GM23338 (cell line): Measurements from ENCODE around the gene PGM1. TPM values are rescaled to one million over a fixed set of nuclear protein-coding genes. Genes with fewer than 3 reads are reported as not detected.

Experiments used
- ATAC-seq: fragments of 200-7000 bp; cut with Tn5 transposase; 3 replicates; pipeline ENCODE4 v1.9.1; 2020
- DNase-seq: peaks from one replicate; pipeline ENCODE4 v3.0.0-alpha.2; 2015; ENCODE audit warnings: low spot score
- H2AFZ ChIP-seq: fragments of 200-600 bp; sonication (generic); 2 replicates; pipeline ENCODE4 v1.8.0; 2016; ENCODE audit warnings: antibody characterized with exemption, mild to moderate bottlenecking, moderate library complexity
- H3F3A ChIP-seq: fragments of 200-600 bp; sonication (generic); replicated peaks from 2 replicates; pipeline ENCODE4 v1.8.0; 2017; ENCODE audit warnings: antibody characterized with exemption, mixed run types, low read depth
- H3K27ac ChIP-seq: fragments of 200-600 bp; sonication (generic); 2 replicates; pipeline ENCODE4 v1.6.1; 2016; ENCODE audit warnings: low read depth
- H3K27me3 ChIP-seq: fragments of 200-600 bp; sonication (generic); 2 replicates; pipeline ENCODE4 v1.8.0; 2016; ENCODE audit warnings: mild to moderate bottlenecking, mixed run types, moderate library complexity; ENCODE audit not compliant: insufficient read depth
- H3K36me3 ChIP-seq: fragments of 200-600 bp; sonication (generic); 2 replicates; pipeline ENCODE4 v1.8.0; 2016; ENCODE audit warnings: mild to moderate bottlenecking; ENCODE audit not compliant: insufficient read depth
- H3K4me1 ChIP-seq: fragments of 200-600 bp; sonication (generic); 2 replicates; pipeline ENCODE4 v1.8.0; 2016; ENCODE audit warnings: mild to moderate bottlenecking, moderate library complexity; ENCODE audit not compliant: insufficient read depth
- H3K4me2 ChIP-seq: fragments of 200-600 bp; sonication (generic); 2 replicates; pipeline ENCODE4 v1.7.1; 2017; ENCODE audit warnings: mixed run types
- H3K4me3 ChIP-seq: fragments of 200-600 bp; sonication (generic); 2 replicates; pipeline ENCODE4 v1.6.1; 2016; ENCODE audit warnings: mixed run types
- H3K79me2 ChIP-seq: fragments of 200-600 bp; sonication (generic); replicated peaks from 2 replicates; pipeline ENCODE4 v1.8.0; 2017; ENCODE audit warnings: mild to moderate bottlenecking; ENCODE audit not compliant: insufficient read depth
- H3K9me2 ChIP-seq: fragments of 200-600 bp; sonication (generic); 2 replicates; pipeline ENCODE4 v1.8.0; 2017; ENCODE audit not compliant: insufficient read depth
- H4K20me1 ChIP-seq: fragments of 200-600 bp; sonication (generic); replicated peaks from 2 replicates; pipeline ENCODE4 v1.8.0; 2017; ENCODE audit warnings: mild to moderate bottlenecking; ENCODE audit not compliant: insufficient read depth
- H3K27ac Mint-ChIP-seq: 2 replicates; pipeline ENCODE4 v1.8.0; 2020; ENCODE audit warnings: inconsistent platforms, mild to moderate bottlenecking, moderate library complexity, mixed read lengths
- H3K27me3 Mint-ChIP-seq: 3 replicates; pipeline ENCODE4 v1.8.0; 2022; ENCODE audit warnings: low read depth, mild to moderate bottlenecking, moderate library complexity, mixed read lengths, inconsistent platforms; ENCODE audit not compliant: insufficient read depth, poor library complexity
- H3K36me3 Mint-ChIP-seq: 3 replicates; pipeline ENCODE4 v1.8.0; 2021; ENCODE audit warnings: low read depth, mild to moderate bottlenecking, inconsistent platforms, moderate library complexity, mixed read lengths
- H3K4me1 Mint-ChIP-seq: 3 replicates; pipeline ENCODE4 v1.8.0; 2020; ENCODE audit warnings: mild to moderate bottlenecking, inconsistent platforms, mixed read lengths
- H3K4me3 Mint-ChIP-seq: 3 replicates; pipeline ENCODE4 v1.8.0; 2021; ENCODE audit warnings: moderate library complexity, mild to moderate bottlenecking, inconsistent platforms, mixed read lengths
- H3K9me3 Mint-ChIP-seq: 3 replicates; pipeline ENCODE4 v1.8.0; 2020; ENCODE audit warnings: moderate library complexity, mild to moderate bottlenecking, inconsistent platforms, mixed read lengths
- CREB1 ChIP-seq: fragments of 250-450 bp; sonication (Bioruptor Pico); IDR thresholded peaks from 2 replicates; pipeline ENCODE4 v1.5.0; 2020; ENCODE audit warnings: low read depth, mild to moderate bottlenecking, moderate library complexity
- EZH2 ChIP-seq: fragments of 200-600 bp; sonication (generic); IDR thresholded peaks from one replicate; pipeline ENCODE4 v1.8.0; 2017; ENCODE audit warnings: antibody characterized with exemption, mild to moderate bottlenecking, low read depth; ENCODE audit not compliant: unreplicated experiment
- EZH2phosphoT487 ChIP-seq: fragments of 200-600 bp; sonication (generic); IDR thresholded peaks from one replicate; pipeline ENCODE4 v1.8.1; 2018; ENCODE audit warnings: antibody characterized with exemption; ENCODE audit not compliant: unreplicated experiment
- JUNB ChIP-seq: IDR thresholded peaks from one replicate; pipeline ENCODE4 v1.6.1; 2016; ENCODE audit warnings: antibody characterized with exemption; ENCODE audit not compliant: unreplicated experiment
- NANOG ChIP-seq: IDR thresholded peaks from 2 replicates; pipeline ENCODE4 v1.6.1; 2016; ENCODE audit warnings: antibody characterized with exemption, borderline replicate concordance
- POLR2AphosphoS5 ChIP-seq: IDR thresholded peaks from 2 replicates; pipeline ENCODE4 v1.6.1; 2016; ENCODE audit warnings: antibody characterized with exemption, low read depth
- STAT1 ChIP-seq: IDR thresholded peaks from one replicate; pipeline ENCODE4 v1.6.1; 2016; ENCODE audit warnings: antibody characterized with exemption; ENCODE audit not compliant: unreplicated experiment
- ZNF114 ChIP-seq: fragments of 250-450 bp; sonication (Bioruptor Pico); IDR thresholded peaks from 2 replicates; pipeline ENCODE4 v1.5.0; 2020; ENCODE audit warnings: mild to moderate bottlenecking, moderate library complexity
- ZNF331 ChIP-seq: fragments of 250-450 bp; sonication (Bioruptor Pico); IDR thresholded peaks from 2 replicates; pipeline ENCODE4 v1.5.0; 2020; ENCODE audit warnings: low read depth, mild to moderate bottlenecking, moderate library complexity
- polyA plus RNA-seq: library from polyadenylated mRNA; unstranded; fragments of >200 nt; fragmentation: Nextera tagmentation; extraction: Ambion mirVana; gene quantifications from 2 replicates; pipeline ENCODE4 v1.2.1, GENCODE V29; 2016
- total RNA-seq: library from RNA; depleted of rRNA; stranded (reverse); fragments of >200 nt; shearing (Covaris generic); gene quantifications from 2 replicates; pipeline ENCODE4 v1.2.3, GENCODE V29; 2014
- TF ChIP-seq, protein P1 (sequence below): IDR thresholded peaks from one replicate; pipeline ENCODE4 v1.6.1; 2018; ENCODE audit warnings: antibody characterized with exemption; ENCODE audit not compliant: unreplicated experiment
- TF ChIP-seq, protein P2 (sequence below): IDR thresholded peaks from 2 replicates; pipeline ENCODE4 v1.6.1; 2016; ENCODE audit warnings: antibody characterized with exemption
- TF ChIP-seq, protein P3 (sequence below): fragments of 250-450 bp; sonication (Bioruptor Pico); IDR thresholded peaks from 2 replicates; pipeline ENCODE4 v1.5.0; 2020; ENCODE audit warnings: mild to moderate bottlenecking, moderate library complexity
- TF ChIP-seq, protein P4 (sequence below), 2 experiments: fragments of 200-600 bp in 1 of 2; sonication (generic) in 1 of 2; conservative IDR thresholded peaks; 2 replicates each; pipeline versions ENCODE4 v1.5.1 to v1.6.1; 2016 to 2017; ENCODE audit warnings: antibody characterized with exemption in 2 of 2, low read depth in 2 of 2, mild to moderate bottlenecking in 2 of 2, moderate library complexity in 1 of 2

The PGM1 gene
- total and polyA plus RNA-seq, 2 experiments from 2014 or later, result 20.9 to 71.9 TPM

DNA sequence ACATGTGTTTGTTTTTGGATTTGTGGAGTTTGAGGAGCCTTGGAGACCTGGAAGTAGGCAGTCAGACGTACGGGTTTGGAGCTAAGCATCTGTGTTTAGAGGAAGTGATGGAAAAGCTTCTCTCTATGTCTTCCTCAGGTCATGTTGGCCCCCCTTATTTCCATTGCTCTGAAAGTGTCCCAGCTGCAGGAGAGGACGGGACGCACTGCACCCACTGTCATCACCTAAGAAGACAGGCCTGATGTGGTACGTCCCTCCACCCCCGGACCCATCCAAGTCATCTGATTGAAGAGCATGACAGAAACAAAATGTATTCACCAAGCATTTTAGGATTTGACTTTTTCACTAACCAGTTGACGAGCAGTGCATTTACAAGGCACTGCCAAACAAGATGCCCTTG is 66.2 kb downstream of the PGM1 start:
- Histone ChIP-seq H3K4me1 (no peaks in the 10 kb centered on the region; the same call in 1 of the 2 replicates), H3K27me3 (no peaks in the 10 kb centered on the region), H3K4me2 (no peak overlapping the region), H3K79me2 (no peaks in the 10 kb centered on the region), H3K27ac (no peak overlapping the region), H3K36me3 (no peaks in the 10 kb centered on the region; the same call in 1 of the 2 replicates), H4K20me1 (no peaks in the 10 kb centered on the region), H3K9me2 (no peaks in the 10 kb centered on the region), H2AFZ (no peak overlapping the region), H3F3A (0 out of 2 replicates have a peak, but pooled peaks cover 5% of the 10 kb centered on the region), H3K4me3 (no peak overlapping the region)
- TF ChIP-seq, protein P1, sequence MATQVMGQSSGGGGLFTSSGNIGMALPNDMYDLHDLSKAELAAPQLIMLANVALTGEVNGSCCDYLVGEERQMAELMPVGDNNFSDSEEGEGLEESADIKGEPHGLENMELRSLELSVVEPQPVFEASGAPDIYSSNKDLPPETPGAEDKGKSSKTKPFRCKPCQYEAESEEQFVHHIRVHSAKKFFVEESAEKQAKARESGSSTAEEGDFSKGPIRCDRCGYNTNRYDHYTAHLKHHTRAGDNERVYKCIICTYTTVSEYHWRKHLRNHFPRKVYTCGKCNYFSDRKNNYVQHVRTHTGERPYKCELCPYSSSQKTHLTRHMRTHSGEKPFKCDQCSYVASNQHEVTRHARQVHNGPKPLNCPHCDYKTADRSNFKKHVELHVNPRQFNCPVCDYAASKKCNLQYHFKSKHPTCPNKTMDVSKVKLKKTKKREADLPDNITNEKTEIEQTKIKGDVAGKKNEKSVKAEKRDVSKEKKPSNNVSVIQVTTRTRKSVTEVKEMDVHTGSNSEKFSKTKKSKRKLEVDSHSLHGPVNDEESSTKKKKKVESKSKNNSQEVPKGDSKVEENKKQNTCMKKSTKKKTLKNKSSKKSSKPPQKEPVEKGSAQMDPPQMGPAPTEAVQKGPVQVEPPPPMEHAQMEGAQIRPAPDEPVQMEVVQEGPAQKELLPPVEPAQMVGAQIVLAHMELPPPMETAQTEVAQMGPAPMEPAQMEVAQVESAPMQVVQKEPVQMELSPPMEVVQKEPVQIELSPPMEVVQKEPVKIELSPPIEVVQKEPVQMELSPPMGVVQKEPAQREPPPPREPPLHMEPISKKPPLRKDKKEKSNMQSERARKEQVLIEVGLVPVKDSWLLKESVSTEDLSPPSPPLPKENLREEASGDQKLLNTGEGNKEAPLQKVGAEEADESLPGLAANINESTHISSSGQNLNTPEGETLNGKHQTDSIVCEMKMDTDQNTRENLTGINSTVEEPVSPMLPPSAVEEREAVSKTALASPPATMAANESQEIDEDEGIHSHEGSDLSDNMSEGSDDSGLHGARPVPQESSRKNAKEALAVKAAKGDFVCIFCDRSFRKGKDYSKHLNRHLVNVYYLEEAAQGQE, result no peak
- TF ChIP-seq ZNF331 (CRISPR knock-in tag) (no peak), POLR2AphosphoS5 (no peak), EZH2phosphoT487 (no peak), JUNB (no peak), ZNF114 (CRISPR knock-in tag) (no peak), NANOG (no peak), EZH2 (no peak), CREB1 (no peak), STAT1 (no peak)
- TF ChIP-seq, protein P2, sequence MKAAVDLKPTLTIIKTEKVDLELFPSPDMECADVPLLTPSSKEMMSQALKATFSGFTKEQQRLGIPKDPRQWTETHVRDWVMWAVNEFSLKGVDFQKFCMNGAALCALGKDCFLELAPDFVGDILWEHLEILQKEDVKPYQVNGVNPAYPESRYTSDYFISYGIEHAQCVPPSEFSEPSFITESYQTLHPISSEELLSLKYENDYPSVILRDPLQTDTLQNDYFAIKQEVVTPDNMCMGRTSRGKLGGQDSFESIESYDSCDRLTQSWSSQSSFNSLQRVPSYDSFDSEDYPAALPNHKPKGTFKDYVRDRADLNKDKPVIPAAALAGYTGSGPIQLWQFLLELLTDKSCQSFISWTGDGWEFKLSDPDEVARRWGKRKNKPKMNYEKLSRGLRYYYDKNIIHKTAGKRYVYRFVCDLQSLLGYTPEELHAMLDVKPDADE, result no peak
- TF ChIP-seq, protein P3, sequence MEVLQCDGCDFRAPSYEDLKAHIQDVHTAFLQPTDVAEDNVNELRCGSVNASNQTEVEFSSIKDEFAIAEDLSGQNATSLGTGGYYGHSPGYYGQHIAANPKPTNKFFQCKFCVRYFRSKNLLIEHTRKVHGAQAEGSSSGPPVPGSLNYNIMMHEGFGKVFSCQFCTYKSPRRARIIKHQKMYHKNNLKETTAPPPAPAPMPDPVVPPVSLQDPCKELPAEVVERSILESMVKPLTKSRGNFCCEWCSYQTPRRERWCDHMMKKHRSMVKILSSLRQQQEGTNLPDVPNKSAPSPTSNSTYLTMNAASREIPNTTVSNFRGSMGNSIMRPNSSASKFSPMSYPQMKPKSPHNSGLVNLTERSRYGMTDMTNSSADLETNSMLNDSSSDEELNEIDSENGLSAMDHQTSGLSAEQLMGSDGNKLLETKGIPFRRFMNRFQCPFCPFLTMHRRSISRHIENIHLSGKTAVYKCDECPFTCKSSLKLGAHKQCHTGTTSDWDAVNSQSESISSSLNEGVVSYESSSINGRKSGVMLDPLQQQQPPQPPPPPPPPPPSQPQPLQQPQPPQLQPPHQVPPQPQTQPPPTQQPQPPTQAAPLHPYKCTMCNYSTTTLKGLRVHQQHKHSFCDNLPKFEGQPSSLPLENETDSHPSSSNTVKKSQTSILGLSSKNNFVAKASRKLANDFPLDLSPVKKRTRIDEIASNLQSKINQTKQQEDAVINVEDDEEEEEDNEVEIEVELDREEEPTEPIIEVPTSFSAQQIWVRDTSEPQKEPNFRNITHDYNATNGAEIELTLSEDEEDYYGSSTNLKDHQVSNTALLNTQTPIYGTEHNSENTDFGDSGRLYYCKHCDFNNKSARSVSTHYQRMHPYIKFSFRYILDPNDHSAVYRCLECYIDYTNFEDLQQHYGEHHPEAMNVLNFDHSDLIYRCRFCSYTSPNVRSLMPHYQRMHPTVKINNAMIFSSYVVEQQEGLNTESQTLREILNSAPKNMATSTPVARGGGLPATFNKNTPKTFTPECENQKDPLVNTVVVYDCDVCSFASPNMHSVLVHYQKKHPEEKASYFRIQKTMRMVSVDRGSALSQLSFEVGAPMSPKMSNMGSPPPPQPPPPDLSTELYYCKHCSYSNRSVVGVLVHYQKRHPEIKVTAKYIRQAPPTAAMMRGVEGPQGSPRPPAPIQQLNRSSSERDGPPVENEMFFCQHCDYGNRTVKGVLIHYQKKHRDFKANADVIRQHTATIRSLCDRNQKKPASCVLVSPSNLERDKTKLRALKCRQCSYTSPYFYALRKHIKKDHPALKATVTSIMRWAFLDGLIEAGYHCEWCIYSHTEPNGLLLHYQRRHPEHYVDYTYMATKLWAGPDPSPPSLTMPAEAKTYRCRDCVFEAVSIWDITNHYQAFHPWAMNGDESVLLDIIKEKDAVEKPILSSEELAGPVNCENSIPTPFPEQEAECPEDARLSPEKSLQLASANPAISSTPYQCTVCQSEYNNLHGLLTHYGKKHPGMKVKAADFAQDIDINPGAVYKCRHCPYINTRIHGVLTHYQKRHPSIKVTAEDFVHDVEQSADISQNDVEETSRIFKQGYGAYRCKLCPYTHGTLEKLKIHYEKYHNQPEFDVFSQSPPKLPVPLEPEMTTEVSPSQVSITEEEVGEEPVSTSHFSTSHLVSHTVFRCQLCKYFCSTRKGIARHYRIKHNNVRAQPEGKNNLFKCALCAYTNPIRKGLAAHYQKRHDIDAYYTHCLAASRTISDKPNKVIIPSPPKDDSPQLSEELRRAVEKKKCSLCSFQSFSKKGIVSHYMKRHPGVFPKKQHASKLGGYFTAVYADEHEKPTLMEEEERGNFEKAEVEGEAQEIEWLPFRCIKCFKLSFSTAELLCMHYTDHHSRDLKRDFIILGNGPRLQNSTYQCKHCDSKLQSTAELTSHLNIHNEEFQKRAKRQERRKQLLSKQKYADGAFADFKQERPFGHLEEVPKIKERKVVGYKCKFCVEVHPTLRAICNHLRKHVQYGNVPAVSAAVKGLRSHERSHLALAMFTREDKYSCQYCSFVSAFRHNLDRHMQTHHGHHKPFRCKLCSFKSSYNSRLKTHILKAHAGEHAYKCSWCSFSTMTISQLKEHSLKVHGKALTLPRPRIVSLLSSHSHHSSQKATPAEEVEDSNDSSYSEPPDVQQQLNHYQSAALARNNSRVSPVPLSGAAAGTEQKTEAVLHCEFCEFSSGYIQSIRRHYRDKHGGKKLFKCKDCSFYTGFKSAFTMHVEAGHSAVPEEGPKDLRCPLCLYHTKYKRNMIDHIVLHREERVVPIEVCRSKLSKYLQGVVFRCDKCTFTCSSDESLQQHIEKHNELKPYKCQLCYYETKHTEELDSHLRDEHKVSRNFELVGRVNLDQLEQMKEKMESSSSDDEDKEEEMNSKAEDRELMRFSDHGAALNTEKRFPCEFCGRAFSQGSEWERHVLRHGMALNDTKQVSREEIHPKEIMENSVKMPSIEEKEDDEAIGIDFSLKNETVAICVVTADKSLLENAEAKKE, result no peak
- TF ChIP-seq, protein P4, sequence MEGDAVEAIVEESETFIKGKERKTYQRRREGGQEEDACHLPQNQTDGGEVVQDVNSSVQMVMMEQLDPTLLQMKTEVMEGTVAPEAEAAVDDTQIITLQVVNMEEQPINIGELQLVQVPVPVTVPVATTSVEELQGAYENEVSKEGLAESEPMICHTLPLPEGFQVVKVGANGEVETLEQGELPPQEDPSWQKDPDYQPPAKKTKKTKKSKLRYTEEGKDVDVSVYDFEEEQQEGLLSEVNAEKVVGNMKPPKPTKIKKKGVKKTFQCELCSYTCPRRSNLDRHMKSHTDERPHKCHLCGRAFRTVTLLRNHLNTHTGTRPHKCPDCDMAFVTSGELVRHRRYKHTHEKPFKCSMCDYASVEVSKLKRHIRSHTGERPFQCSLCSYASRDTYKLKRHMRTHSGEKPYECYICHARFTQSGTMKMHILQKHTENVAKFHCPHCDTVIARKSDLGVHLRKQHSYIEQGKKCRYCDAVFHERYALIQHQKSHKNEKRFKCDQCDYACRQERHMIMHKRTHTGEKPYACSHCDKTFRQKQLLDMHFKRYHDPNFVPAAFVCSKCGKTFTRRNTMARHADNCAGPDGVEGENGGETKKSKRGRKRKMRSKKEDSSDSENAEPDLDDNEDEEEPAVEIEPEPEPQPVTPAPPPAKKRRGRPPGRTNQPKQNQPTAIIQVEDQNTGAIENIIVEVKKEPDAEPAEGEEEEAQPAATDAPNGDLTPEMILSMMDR (conservative IDR thresholded peaks at IDR 0.05; ENCODE audit: low read depth in 2 of 2), result no peak
- Mint-ChIP-seq H3K27ac (no peak overlapping the region), H3K27me3 (peaks cover 6% of the 10 kb centered on the region), H3K36me3 (peaks cover 21% of the 10 kb centered on the region), H3K9me3 (no peaks in the 10 kb centered on the region), H3K4me1 (peaks cover 18% of the 10 kb centered on the region), H3K4me3 (no peak overlapping the region)
- ATAC-seq (no peak), DNase-seq (no peak)
